T-cell (primary cell): ENCODE results near the gene OSBPL10. TPM values are rescaled to one million over a fixed set of nuclear protein-coding genes. Genes with fewer than 3 reads are reported as not detected.

Experiments used
- ATAC-seq, 4 experiments: fragments of 200-7000 bp in 3 of 4; fragments of 150-1000 bp in 1 of 4; cut with Tn5 transposase; replicated peaks in 1 of 4; 1 replicate in 3 of 4; 2 replicates in 1 of 4; pipeline ENCODE4 v1.10.0; 2021; ENCODE audit warnings: moderate library complexity in 3 of 4, mild to moderate bottlenecking in 2 of 4, moderate number of reproducible peaks in 1 of 4
- CTCF ChIA-PET, 2 donors: fragments of 300-600 bp; sonication (Branson Sonifier 250); formaldehyde crosslinking; loops; one replicate each; lab custom pipeline; 2022; ENCODE audit warnings: antibody characterized with exemption in 2 of 2; lab: Charles Lee
- POLR2A ChIA-PET, 2 donors: fragments of 300-600 bp; sonication (Branson Sonifier 250); formaldehyde crosslinking; loops; one replicate each; lab custom pipeline; 2022; ENCODE audit warnings: antibody characterized with exemption in 2 of 2; lab: Charles Lee
- DNase-seq, 35 experiments: peaks; one replicate each; pipeline versions ENCODE4 v3.0.0 to v3.0.0-alpha.2; 2013 to 2023
- H3K27ac ChIP-seq: one replicate; pipeline ENCODE4 v1.5.1; 2013; ENCODE audit warnings: low read length
- H3K27me3 ChIP-seq, 2 experiments: replicated peaks in 1 of 2; 1 replicate in 1 of 2; 2 replicates in 1 of 2; pipeline versions ENCODE4 v1.6.1 to v1.7.0; 2013; ENCODE audit warnings: low read length in 1 of 2, mixed read lengths in 1 of 2; ENCODE audit not compliant: control insufficient read depth in 2 of 2, insufficient read depth in 2 of 2; ENCODE audit errors: extremely low read depth in 1 of 2
- H3K36me3 ChIP-seq, 2 donors: 1 replicate in 1 of 2; 2 replicates in 1 of 2; pipeline versions ENCODE4 v1.6.1 to v1.7.0; 2013; ENCODE audit warnings: low read length in 1 of 2; ENCODE audit not compliant: control insufficient read depth in 2 of 2, insufficient read depth in 1 of 2; ENCODE audit errors: extremely low read depth in 1 of 2
- H3K4me1 ChIP-seq, 2 experiments: 1 replicate in 1 of 2; 2 replicates in 1 of 2; pipeline versions ENCODE4 v1.6.1 to v1.7.0; 2013; ENCODE audit warnings: low read length in 2 of 2, mixed read lengths in 1 of 2; ENCODE audit not compliant: insufficient read depth in 2 of 2, control insufficient read depth in 1 of 2; ENCODE audit errors: extremely low read depth in 1 of 2
- H3K4me3 ChIP-seq, 2 donors: 1 replicate in 1 of 2; 2 replicates in 1 of 2; pipeline versions ENCODE4 v1.5.1 to v1.7.0; 2013; ENCODE audit warnings: mild to moderate bottlenecking in 2 of 2, low read length in 1 of 2, moderate library complexity in 1 of 2; ENCODE audit not compliant: control insufficient read depth in 1 of 2; ENCODE audit errors: extremely low read depth in 1 of 2
- H3K9me3 ChIP-seq: 2 replicates; pipeline ENCODE4 v1.7.0; 2013
- H3K27ac Mint-ChIP-seq, 2 donors: one replicate each; pipeline ENCODE4 v1.8.0; 2020 to 2021; ENCODE audit warnings: mild to moderate bottlenecking in 2 of 2, mixed read lengths in 2 of 2
- H3K27me3 Mint-ChIP-seq, 2 donors: one replicate each; pipeline ENCODE4 v1.8.0; 2021 to 2022; ENCODE audit warnings: mixed read lengths in 2 of 2
- H3K36me3 Mint-ChIP-seq: one replicate; pipeline ENCODE4 v1.8.0; 2021; ENCODE audit warnings: mixed read lengths
- H3K4me1 Mint-ChIP-seq, 3 donors: one replicate each; pipeline ENCODE4 v1.8.0; 2020 to 2022; ENCODE audit warnings: mixed read lengths in 3 of 3, mild to moderate bottlenecking in 1 of 3
- H3K4me3 Mint-ChIP-seq, 3 donors: one replicate each; pipeline ENCODE4 v1.8.0; 2020 to 2022; ENCODE audit warnings: mild to moderate bottlenecking in 3 of 3, mixed read lengths in 3 of 3, moderate library complexity in 3 of 3
- H3K9me3 Mint-ChIP-seq, 3 donors: one replicate each; pipeline ENCODE4 v1.8.0; 2020 to 2022; ENCODE audit warnings: mixed read lengths in 3 of 3
- WGBS: methylation state at CpG from one replicate; pipeline ENCODE4 v1.1.5; 2013; ENCODE audit warnings: missing lambda C conversion rate; ENCODE audit not compliant: insufficient coverage; 5-methylcytosine and 5-hydroxymethylcytosine counted together
- total RNA-seq, 35 experiments: library from RNA in 6 of 35; stranded (reverse) in 6 of 35; fragments of 120-200 nt in 1 of 35; gene quantifications; one replicate each; pipeline versions ENCODE4 v1.2.1 to v1.2.4 and lab custom pipeline; 2013 to 2026

The OSBPL10 gene
- total RNA-seq, 5 donors from 2014 or later (not counting 1 experiment from before 2014, with no cell fraction given): 0.77 to 10.4 (median 2.1) TPM

GRCh38 chr3:31917303-31918005 lies 63.6 kb downstream of the OSBPL10 start:
- Mint-ChIP-seq H3K27me3 (no peaks in the 10 kb centered on the region), H3K36me3 (peaks cover 7% of the 10 kb centered on the region), H3K9me3 (peaks cover 7 to 19% (median 16%) of the 10 kb centered on the region in 3 donors), H3K4me1 (peaks cover 18 to 28% (median 26%) of the 10 kb centered on the region in 3 donors), H3K27ac (peak overlapping the region; percentile 77 to 83), H3K4me3 (peak overlapping the region in 2 of 3 donors; percentile 17 to 66)
- Histone ChIP-seq H3K27me3 (no peaks in the 10 kb centered on the region), H3K4me1 (peaks cover 5 to 9% of the 10 kb centered on the region in 2 experiments), H3K27ac (no peak overlapping the region), H3K9me3 (no peaks in the 10 kb centered on the region), H3K4me3 (no peak overlapping the region), H3K36me3 (no peaks in the 10 kb centered on the region)
- ChIA-PET POLR2A (interaction anchor here in 1 of 2 donors (0.6 kb wide), 1 partner anchor 1345 kb away, joined by 3 read pairs; no protein-coding TSS in a partner anchor), CTCF (interaction anchor here in 1 of 2 donors (0.6 kb wide), 1 partner anchor 27 kb away, joined by 10 read pairs; no protein-coding TSS in a partner anchor)
- DNase-seq: no peak
- no peak for ATAC-seq
- WGBS: no CpG with 5 or more reads among the region's 3 CpGs

GRCh38 chr3:31911643-31912042 lies 69.4 kb downstream of the OSBPL10 start:
- ChIA-PET POLR2A (no interaction called here), CTCF (no interaction called here)
- H3K9me3 Mint-ChIP-seq: no peaks in the 10 kb centered on the region
- H3K27me3 Mint-ChIP-seq: no peaks in the 10 kb centered on the region
- H3K36me3 ChIP-seq: no peaks in the 10 kb centered on the region
- H3K36me3 Mint-ChIP-seq: no peaks in the 10 kb centered on the region
- ATAC-seq (no peak), DNase-seq (no peak)
- no CpG with 5 or more reads among the region's 3 CpGs for WGBS
- H3K4me1 Mint-ChIP-seq: peaks cover 2 to 12% (median 6%) of the 10 kb centered on the region in 3 donors
- H3K4me1 ChIP-seq: no peaks in the 10 kb centered on the region
- no peak overlapping the region for H3K27ac Mint-ChIP-seq
- H3K9me3 ChIP-seq: no peaks in the 10 kb centered on the region
- no peak overlapping the region for H3K27ac ChIP-seq
- no peaks in the 10 kb centered on the region for H3K27me3 ChIP-seq
- H3K4me3 Mint-ChIP-seq: no peak overlapping the region
- no peak overlapping the region for H3K4me3 ChIP-seq

- DNase-seq (no peak), ATAC-seq (no peak)
- Histone ChIP-seq H3K27me3 (no peaks in the 10 kb centered on the region), H3K9me3 (no peaks in the 10 kb centered on the region), H3K4me1 (no peaks in the 10 kb centered on the region), H3K36me3 (no peaks in the 10 kb centered on the region), H3K4me3 (no peak overlapping the region), H3K27ac (no peak overlapping the region)
- no peaks in the 10 kb centered on the region for H3K36me3 Mint-ChIP-seq
- no CpG with 5 or more reads among the region's 3 CpGs for WGBS
- H3K27ac Mint-ChIP-seq: no peak overlapping the region
- no peaks in the 10 kb centered on the region for H3K27me3 Mint-ChIP-seq
- CTCF ChIA-PET: no interaction called here
- no peaks in the 10 kb centered on the region for H3K9me3 Mint-ChIP-seq
- peaks cover 0 to 7% (median 1%) of the 10 kb centered on the region in 3 donors for H3K4me1 Mint-ChIP-seq
- no peak overlapping the region for H3K4me3 Mint-ChIP-seq
- POLR2A ChIA-PET: no interaction called here
Observed at GRCh38 chr3:31911124-31911523, 69.9 kb downstream of the OSBPL10 start.

GRCh38 chr3:31909455-31909854 lies 71.6 kb downstream of the OSBPL10 start:
- Histone ChIP-seq H3K9me3 (no peaks in the 10 kb centered on the region), H3K4me1 (no peaks in the 10 kb centered on the region), H3K36me3 (no peaks in the 10 kb centered on the region), H3K4me3 (no peak overlapping the region), H3K27ac (no peak overlapping the region), H3K27me3 (no peaks in the 10 kb centered on the region)
- Mint-ChIP-seq H3K4me3 (no peak overlapping the region), H3K27ac (no peak overlapping the region), H3K4me1 (peaks cover 0 to 16% (median 4%) of the 10 kb centered on the region in 3 donors), H3K9me3 (no peaks in the 10 kb centered on the region), H3K27me3 (no peaks in the 10 kb centered on the region), H3K36me3 (no peaks in the 10 kb centered on the region)
- 96% methylated on average over 6 of the region's 7 CpGs for WGBS
- ChIA-PET POLR2A (no interaction called here), CTCF (no interaction called here)
- DNase-seq (no peak), ATAC-seq (no peak)

- no peak overlapping the region for H3K27ac ChIP-seq
- Mint-ChIP-seq H3K27me3 (no peaks in the 10 kb centered on the region), H3K36me3 (no peaks in the 10 kb centered on the region), H3K27ac (no peak overlapping the region), H3K9me3 (no peaks in the 10 kb centered on the region), H3K4me3 (no peak overlapping the region), H3K4me1 (peaks cover 0 to 25% (median 12%) of the 10 kb centered on the region in 3 donors)
- ChIA-PET POLR2A (no interaction called here), CTCF (no interaction called here)
- H3K9me3 ChIP-seq: no peaks in the 10 kb centered on the region
- DNase-seq (no peak), ATAC-seq (no peak)
- no peaks in the 10 kb centered on the region for H3K27me3 ChIP-seq
- H3K36me3 ChIP-seq: no peaks in the 10 kb centered on the region
- 94% methylated on average over 2 of the region's 5 CpGs for WGBS
- peaks cover 0 to 2% of the 10 kb centered on the region in 2 experiments for H3K4me1 ChIP-seq
- H3K4me3 ChIP-seq: no peak overlapping the region
Observed at GRCh38 chr3:31908391-31909097, 72.5 kb downstream of the OSBPL10 start.

GRCh38 chr3:31906182-31906581 lies 74.9 kb downstream of the OSBPL10 start:
- no peak overlapping the region for H3K4me3 Mint-ChIP-seq
- H3K9me3 ChIP-seq: no peaks in the 10 kb centered on the region
- no peak overlapping the region for H3K4me3 ChIP-seq
- peaks cover 0 to 30% (median 17%) of the 10 kb centered on the region in 3 donors for H3K4me1 Mint-ChIP-seq
- CTCF ChIA-PET: no interaction called here
- H3K4me1 ChIP-seq: peaks cover 0 to 2% of the 10 kb centered on the region in 2 experiments
- POLR2A ChIA-PET: no interaction called here
- H3K27me3 Mint-ChIP-seq: no peaks in the 10 kb centered on the region
- H3K27ac Mint-ChIP-seq: no peak overlapping the region
- ATAC-seq (no peak), DNase-seq (no peak)
- H3K27ac ChIP-seq: no peak overlapping the region
- no CpG with 5 or more reads among the region's 1 CpG for WGBS
- H3K36me3 Mint-ChIP-seq: no peaks in the 10 kb centered on the region
- no peaks in the 10 kb centered on the region for H3K9me3 Mint-ChIP-seq
- H3K36me3 ChIP-seq: no peaks in the 10 kb centered on the region
- H3K27me3 ChIP-seq: no peaks in the 10 kb centered on the region
